HepG2 (cell line): ENCODE results near the gene LIN7A.

Source experiments
- CTCF ChIP-seq: sonication (generic); formaldehyde crosslinking; IDR thresholded peaks from 2 replicates; pipeline ENCODE4 v1.5.0; 2020; ENCODE audit warnings: mild to moderate bottlenecking, missing genetic modification reagents, moderate library complexity
- ETV6 ChIP-seq: sonication (generic); formaldehyde crosslinking; conservative IDR thresholded peaks from 2 replicates; pipeline ENCODE4 v1.4.0; 2020; ENCODE audit warnings: missing genetic modification reagents
- GABPB1 ChIP-seq: IDR thresholded peaks from 2 replicates; pipeline ENCODE4 v1.6.1; 2016; ENCODE audit warnings: mild to moderate bottlenecking, missing genetic modification reagents, moderate library complexity, missing compliant biosample characterization
- NFYB ChIP-seq: sonication (generic); formaldehyde crosslinking; IDR thresholded peaks from 2 replicates; pipeline ENCODE4 v1.4.0; 2020; ENCODE audit warnings: missing genetic modification reagents
- SNAI1 ChIP-seq: sonication (generic); formaldehyde crosslinking; IDR thresholded peaks from 2 replicates; pipeline ENCODE4 v1.5.0; 2020; ENCODE audit warnings: mild to moderate bottlenecking, missing genetic modification reagents, borderline replicate concordance
- ZNF274 ChIP-seq: sonication (generic); formaldehyde crosslinking; IDR thresholded peaks from 2 replicates; pipeline ENCODE4 v1.5.1; 2020; ENCODE audit warnings: mild to moderate bottlenecking, missing genetic modification reagents

- TF ChIP-seq CTCF (CRISPR knock-in tag) (no peak), SNAI1 (no peak), NFYB (no peak), ETV6 (no peak), GABPB1 (CRISPR knock-in tag) (no peak), ZNF274 (CRISPR knock-in tag) (no peak)
These were observed 130.0 kb downstream of the LIN7A start for GRCh38 chr12:80807640-80808288.
